H1 (cell line): ENCODE measurements around the gene CSRP3. TPM values are rescaled to one million over a fixed set of nuclear protein-coding genes. Genes with fewer than 3 reads are reported as not detected.

Experiments used
- CTCF ChIA-PET: fragments of 300-600 bp; sonication (Branson Sonifier 250); formaldehyde crosslinking; loops from one replicate; lab custom pipeline; 2021; ENCODE audit not compliant: partially characterized antibody; lab: Charles Lee
- POLR2A ChIA-PET: fragments of 300-600 bp; sonication (Branson Sonifier 250); formaldehyde crosslinking; loops from one replicate; lab custom pipeline; 2021; ENCODE audit warnings: inconsistent platforms; ENCODE audit not compliant: partially characterized antibody; lab: Charles Lee
- DNase-seq, 2 experiments: peaks; one replicate each; pipeline versions ENCODE4 v3.0.0 to v3.0.0-alpha.2; 2010 to 2022; ENCODE audit warnings: low spot score in 2 of 2, low read depth in 1 of 2, mixed read lengths in 1 of 2
- FAIRE-seq: peaks from 2 replicates; lab custom pipeline; 2011; peaks lifted over from hg19 to GRCh38; lab: Jason Lieb, UNC
- H2AFZ ChIP-seq: 2 replicates; pipeline ENCODE4 v1.8.1; 2012; ENCODE audit warnings: low read length, inconsistent platforms
- H2AK5ac ChIP-seq: 2 replicates; pipeline ENCODE4 v1.6.1; 2013; ENCODE audit warnings: low read depth, low read length
- H2BK120ac ChIP-seq: replicated peaks from 2 replicates; pipeline ENCODE3; 2013; ENCODE audit warnings: low read depth, low read length, inconsistent platforms
- H2BK12ac ChIP-seq: 2 replicates; pipeline ENCODE4 v1.6.1; 2013; ENCODE audit warnings: low read depth, low read length
- H2BK15ac ChIP-seq: 2 replicates; pipeline ENCODE4 v1.6.1; 2013; ENCODE audit warnings: low read length
- H2BK20ac ChIP-seq: 2 replicates; pipeline ENCODE4 v1.6.1; 2013; ENCODE audit warnings: low read length
- H2BK5ac ChIP-seq: 2 replicates; pipeline ENCODE4 v1.6.1; 2013; ENCODE audit warnings: low read depth, low read length
- H3K14ac ChIP-seq: 2 replicates; pipeline ENCODE4 v1.6.1; 2013; ENCODE audit warnings: inconsistent platforms; ENCODE audit not compliant: insufficient read length
- H3K18ac ChIP-seq: 2 replicates; pipeline ENCODE4 v1.6.1; 2013; ENCODE audit warnings: low read length; ENCODE audit errors: extremely low read depth
- H3K23ac ChIP-seq: 2 replicates; pipeline ENCODE4 v1.6.1; 2013; ENCODE audit warnings: inconsistent platforms; ENCODE audit not compliant: insufficient read length
- H3K23me2 ChIP-seq: 2 replicates; pipeline ENCODE4 v1.6.1; 2013; ENCODE audit warnings: low read depth, low read length
- H3K27ac ChIP-seq: 2 replicates; pipeline ENCODE4 v1.6.1; 2011; ENCODE audit warnings: low read depth, low read length, inconsistent platforms
- H3K27me3 ChIP-seq, 4 experiments: replicated peaks in 1 of 4; 1 replicate in 1 of 4; 2 replicates in 3 of 4; pipeline versions ENCODE4 v1.6.1 to v1.8.1; 2011 to 2013; ENCODE audit warnings: low read length in 3 of 4, mild to moderate bottlenecking in 3 of 4, inconsistent platforms in 2 of 4, mixed read lengths in 2 of 4, moderate library complexity in 1 of 4; ENCODE audit not compliant: control insufficient read depth in 3 of 4, insufficient read depth in 3 of 4; ENCODE audit errors: extremely low read depth in 1 of 4
- H3K36me3 ChIP-seq, 4 experiments: 2 replicates each; pipeline versions ENCODE4 v1.6.1 to v1.8.1; 2011 to 2013; ENCODE audit warnings: mild to moderate bottlenecking in 4 of 4, low read length in 3 of 4, moderate library complexity in 2 of 4, control low read depth in 1 of 4, inconsistent platforms in 1 of 4; ENCODE audit not compliant: insufficient read depth in 4 of 4, control insufficient read depth in 2 of 4
- H3K4ac ChIP-seq: replicated peaks from 2 replicates; pipeline ENCODE3; 2013; ENCODE audit warnings: low read length, low read depth, mixed read lengths, inconsistent platforms; ENCODE audit not compliant: insufficient read length
- H3K4me1 ChIP-seq, 4 experiments: replicated peaks in 1 of 4; 1 replicate in 1 of 4; 2 replicates in 3 of 4; pipeline versions ENCODE4 v1.6.1 to v1.8.1; 2011 to 2013; ENCODE audit warnings: low read length in 3 of 4, inconsistent platforms in 2 of 4, mixed read lengths in 1 of 4; ENCODE audit not compliant: insufficient read depth in 4 of 4, control insufficient read depth in 3 of 4
- H3K4me2 ChIP-seq, 2 experiments: 2 replicates each; pipeline versions ENCODE4 v1.6.1 to v1.8.1; 2011 to 2013; ENCODE audit warnings: low read depth in 2 of 2, low read length in 2 of 2, control low read depth in 1 of 2, inconsistent platforms in 1 of 2, mild to moderate bottlenecking in 1 of 2; ENCODE audit not compliant: insufficient read depth in 1 of 2
- H3K4me3 ChIP-seq, 4 experiments: fragments of 200-600, 300-600 bp in 1 of 4; sonication (generic), shearing (Covaris generic), sonication (Bioruptor Twin) in 1 of 4; 2 replicates each; pipeline versions ENCODE4 v1.5.1 to v1.8.1; 2011 to 2016; ENCODE audit warnings: low read length in 4 of 4, low read depth in 3 of 4, control low read depth in 2 of 4, inconsistent platforms in 2 of 4, mild to moderate bottlenecking in 2 of 4, mixed read lengths in 1 of 4, moderate library complexity in 1 of 4; ENCODE audit not compliant: insufficient read depth in 2 of 4; ENCODE audit errors: extremely low read depth in 1 of 4
- H3K56ac ChIP-seq: replicated peaks from 2 replicates; pipeline ENCODE3; 2013; ENCODE audit warnings: low read depth, mild to moderate bottlenecking, mixed read lengths, low read length, inconsistent platforms; ENCODE audit not compliant: insufficient read length
- H3K79me1 ChIP-seq: 2 replicates; pipeline ENCODE4 v1.6.1; 2013; ENCODE audit warnings: low read depth, low read length, control low read depth
- H3K79me2 ChIP-seq, 2 experiments: 2 replicates each; pipeline versions ENCODE4 v1.6.1 to v1.8.1; 2012 to 2013; ENCODE audit warnings: low read length in 2 of 2, mild to moderate bottlenecking in 2 of 2, inconsistent platforms in 1 of 2; ENCODE audit not compliant: insufficient read depth in 2 of 2, control insufficient read depth in 1 of 2
- H3K9ac ChIP-seq, 4 experiments: replicated peaks in 1 of 4; 1 replicate in 1 of 4; 2 replicates in 3 of 4; pipeline versions ENCODE4 v1.6.1 to v1.8.1; 2011 to 2013; ENCODE audit warnings: low read depth in 3 of 4, low read length in 3 of 4, control low read depth in 2 of 4, mild to moderate bottlenecking in 2 of 4, moderate library complexity in 2 of 4, inconsistent platforms in 1 of 4; ENCODE audit errors: extremely low read depth in 1 of 4
- H3K9me3 ChIP-seq, 2 experiments: 2 replicates each; pipeline versions ENCODE4 v1.6.1 to v1.8.1; 2012 to 2013; ENCODE audit warnings: mild to moderate bottlenecking in 2 of 2, moderate library complexity in 2 of 2, control low read depth in 1 of 2, inconsistent platforms in 1 of 2, low read depth in 1 of 2, low read length in 1 of 2, mixed read lengths in 1 of 2; ENCODE audit not compliant: insufficient read depth in 2 of 2
- H4K20me1 ChIP-seq, 2 experiments: replicated peaks in 1 of 2; 2 replicates each; pipeline versions ENCODE3 to v1.8.1; 2011 to 2013; ENCODE audit warnings: inconsistent platforms in 2 of 2, low read length in 2 of 2, mild to moderate bottlenecking in 1 of 2; ENCODE audit not compliant: insufficient read depth in 2 of 2, control insufficient read depth in 1 of 2
- H4K5ac ChIP-seq: 2 replicates; pipeline ENCODE4 v1.6.1; 2013; ENCODE audit warnings: low read length, low read depth, mixed read lengths, inconsistent platforms; ENCODE audit not compliant: insufficient read length
- H4K8ac ChIP-seq: 2 replicates; pipeline ENCODE4 v1.8.0; 2013; ENCODE audit warnings: mild to moderate bottlenecking, moderate library complexity, low read length, inconsistent platforms; ENCODE audit not compliant: insufficient read depth; ENCODE audit errors: extremely low read depth
- H4K91ac ChIP-seq: replicated peaks from 2 replicates; pipeline ENCODE3; 2013; ENCODE audit warnings: low read length, mixed read lengths, inconsistent platforms; ENCODE audit not compliant: insufficient read length
- WGBS, 2 experiments: shearing (Covaris generic) in 1 of 2; methylation state at CpG; one replicate each; pipeline versions ENCODE4 v1.1.6 to v1.1.7; 2013 to 2015; ENCODE audit warnings: low lambda C conversion rate in 2 of 2, mixed read lengths in 2 of 2, inconsistent platforms in 1 of 2, low coverage in 1 of 2, missing lambda C conversion rate in 1 of 2; ENCODE audit not compliant: insufficient replicate concordance in 2 of 2, insufficient coverage in 1 of 2, insufficient read length in 1 of 2; ENCODE audit errors: extremely low coverage in 1 of 2, missing lambda C conversion rate in 1 of 2; 5-methylcytosine and 5-hydroxymethylcytosine counted together
- polyA plus RNA-seq, 7 experiments: library from polyadenylated mRNA; depleted of rRNA in 3 of 7; stranded (reverse) in 5 of 7; unstranded in 2 of 7; fragments of >200 nt in 5 of 7; fragments of 200-250 nt in 2 of 7; gene quantifications; 1 replicate in 5 of 7; 2 replicates in 1 of 7; 4 replicates in 1 of 7; pipeline versions ENCODE4 v1.2.1 to v1.2.3, GENCODE V29; 2011 to 2013; ENCODE audit warnings: missing spikeins in 2 of 7, mixed read lengths in 2 of 7
- total RNA-seq: library from RNA; stranded (reverse); fragmentation: NEBNext Ultra II Directional; extraction: Animal tissue kit (Norgen Biotek cat#: 25700); gene quantifications from 2 replicates; pipeline ENCODE4 v1.2.1, GENCODE V29; 2021

The CSRP3 gene
- total and polyA plus RNA-seq, 2 of the 8 experiments (the other 6 are each of a cell fraction or from before 2014, with no cell fraction given) = not detected

DNA sequence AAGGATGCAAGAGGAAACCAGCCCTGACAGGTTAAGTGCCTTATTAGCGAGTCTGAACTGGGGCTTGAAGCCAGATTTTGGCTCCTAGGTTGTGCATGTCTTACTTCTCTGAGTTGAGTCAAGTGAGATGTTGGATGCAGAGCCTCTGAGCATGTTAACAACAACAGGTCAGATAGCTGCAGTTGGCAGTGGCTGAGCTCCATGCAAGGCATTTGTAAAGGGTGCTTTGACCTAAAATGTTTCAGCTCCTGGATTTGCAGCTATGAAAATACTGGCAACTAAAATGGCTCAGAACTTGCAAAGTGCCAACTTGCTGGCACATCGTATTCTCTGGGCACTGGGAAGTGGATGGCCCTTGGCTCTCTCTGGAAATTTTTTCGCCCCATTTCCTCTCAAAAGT, 16.4 kb upstream of the CSRP3 start:
- Histone ChIP-seq H3K23ac (no peak overlapping the region), H2BK15ac (no peak overlapping the region), H3K14ac (no peak overlapping the region), H3K4me2 (no peak overlapping the region), H3K27ac (no peak overlapping the region), H3K23me2 (no peaks in the 10 kb centered on the region), H2BK12ac (no peak overlapping the region), H3K18ac (no peak overlapping the region), H3K79me2 (no peaks in the 10 kb centered on the region), H4K5ac (no peak overlapping the region), H3K36me3 (peaks cover 0 to under 1% (median 0%) of the 10 kb centered on the region in 4 experiments; a peak in 1 of 8 replicates), H2BK5ac (no peak overlapping the region), H3K56ac (no peak overlapping the region), H4K91ac (no peak overlapping the region), H3K4me1 (peaks cover 0 to 3% (median 0%) of the 10 kb centered on the region in 4 experiments; a peak in 1 of 7 replicates), H3K4ac (no peak overlapping the region), H3K9me3 (no peaks in the 10 kb centered on the region), H2BK20ac (no peak overlapping the region), H3K9ac (no peak overlapping the region; a peak in 1 of 7 replicates), H2AFZ (no peak overlapping the region), H3K27me3 (no peaks in the 10 kb centered on the region), H3K79me1 (no peaks in the 10 kb centered on the region), H2BK120ac (no peak overlapping the region), H4K8ac (no peak overlapping the region), H2AK5ac (no peak overlapping the region), H4K20me1 (no peaks in the 10 kb centered on the region), H3K4me3 (no peak overlapping the region)
- FAIRE-seq = no peak
- POLR2A ChIA-PET = interaction anchor here (0.8 kb wide), 1 partner anchor 66 kb away, joined by 3 read pairs; no protein-coding TSS in a partner anchor
- no peak for DNase-seq
- CTCF ChIA-PET = interaction anchor here (0.8 to 2.0 kb wide), 3 partner anchors 41 to 147 kb away, joined by 3 to 5 read pairs (median 3); no protein-coding TSS in a partner anchor
- 91% methylated on average over 3 of the region's 3 CpGs; no CpG with 5 or more reads in 1 of the 2 experiments for WGBS, 2 experiments
